Ammon's horn (tissue), 1 donor: ENCODE measurements around the gene PPP1R16B.
"Not testable (repeated sequence)": the region's sequence is repeated elsewhere in the genome, so short reads cannot be mapped to it uniquely, and the experiment has no call there.

Experiments
- DNase-seq: peaks from one replicate; pipeline ENCODE4 v3.0.0-alpha.2; 2016; ENCODE audit warnings: low spot score

Gene PPP1R16B

GRCh38 chr20:38791940-38792339 lies 13.6 kb upstream of the PPP1R16B start:
- DNase-seq = no peak

GRCh38 chr20:38794057-38794456 lies 11.4 kb upstream of the PPP1R16B start:
- not testable (repeated sequence) for DNase-seq

- no peak for DNase-seq
These were observed 7.2 kb upstream of the PPP1R16B start for GRCh38 chr20:38798266-38798665.

- DNase-seq = no peak
These were observed 6.3 kb upstream of the PPP1R16B start for GRCh38 chr20:38799203-38799602.

GRCh38 chr20:38800882-38801281 lies 4.6 kb upstream of the PPP1R16B start:
- no peak for DNase-seq

GRCh38 chr20:38804221-38804620 lies 1.3 kb upstream of the PPP1R16B start:
- DNase-seq = no peak

GRCh38 chr20:38804682-38805501 lies 605 bp upstream of the PPP1R16B start:
- DNase-seq = no peak

GRCh38 chr20:38805958-38806854 lies 709 bp downstream of the PPP1R16B start:
- no peak for DNase-seq

GRCh38 chr20:38806855-38807655 lies 1.6 kb downstream of the PPP1R16B start:
- peak; percentile 58 for DNase-seq

- DNase-seq = no peak
These were observed 4.4 kb downstream of the PPP1R16B start for GRCh38 chr20:38809942-38810341.

GRCh38 chr20:38810926-38811630 lies 5.6 kb downstream of the PPP1R16B start:
- DNase-seq = no peak

- DNase-seq = no peak
These were observed 6.3 kb downstream of the PPP1R16B start for GRCh38 chr20:38811769-38812168.

GRCh38 chr20:38812182-38812581 lies 6.7 kb downstream of the PPP1R16B start:
- no peak for DNase-seq

- no peak for DNase-seq
These were observed 7.4 kb downstream of the PPP1R16B start for GRCh38 chr20:38812709-38813573.

- not testable (repeated sequence) for DNase-seq
These were observed 8.1 kb downstream of the PPP1R16B start for GRCh38 chr20:38813574-38813962.

GRCh38 chr20:38815446-38815845 lies 9.9 kb downstream of the PPP1R16B start:
- DNase-seq = no peak

GRCh38 chr20:38818113-38819065 lies 12.9 kb downstream of the PPP1R16B start:
- no peak for DNase-seq

- no peak for DNase-seq
These were observed 20.0 kb downstream of the PPP1R16B start for GRCh38 chr20:38825571-38825900.

- DNase-seq = peak; percentile 49
These were observed 20.6 kb downstream of the PPP1R16B start for GRCh38 chr20:38825901-38826625.
